ENCODE measurements around the gene PHACTR3.

PHACTR3 gene

GRCh38 chr20:59575216-59575615, 29.1 kb upstream of the PHACTR3 start:
- DNase-seq: no peak

GRCh38 chr20:59575653-59576052, 28.7 kb upstream of the PHACTR3 start:
- DNase-seq: no peak

- peak; percentile 4 for DNase-seq
Observed at GRCh38 chr20:59576216-59576953, 28.0 kb upstream of the PHACTR3 start.

- no peak for DNase-seq
Observed at GRCh38 chr20:59577037-59577808, 27.1 kb upstream of the PHACTR3 start.

GRCh38 chr20:59577809-59578435, 26.4 kb upstream of the PHACTR3 start:
- DNase-seq: no peak

GRCh38 chr20:59578436-59579403, 25.6 kb upstream of the PHACTR3 start:
- no peak for DNase-seq

- DNase-seq: no peak
Observed at GRCh38 chr20:59579404-59580145, 24.8 kb upstream of the PHACTR3 start.

- no peak for DNase-seq
Observed at GRCh38 chr20:59580146-59580946, 24.0 kb upstream of the PHACTR3 start.

- DNase-seq: no peak
Observed at GRCh38 chr20:59580991-59581401, 23.3 kb upstream of the PHACTR3 start.

GRCh38 chr20:59581993-59582679, 22.2 kb upstream of the PHACTR3 start:
- DNase-seq: no peak

- DNase-seq: no peak
Observed at GRCh38 chr20:59583428-59584277, 20.7 kb upstream of the PHACTR3 start.

- no peak for DNase-seq
Observed at GRCh38 chr20:59584278-59584925, 19.9 kb upstream of the PHACTR3 start.

GRCh38 chr20:59585714-59586409, 18.5 kb upstream of the PHACTR3 start:
- no peak for DNase-seq

GRCh38 chr20:59586613-59587012, 17.7 kb upstream of the PHACTR3 start:
- DNase-seq: no peak

GRCh38 chr20:59587570-59587969, 16.8 kb upstream of the PHACTR3 start:
- no peak for DNase-seq

- no peak for DNase-seq
Observed at GRCh38 chr20:59588236-59588855, 16.0 kb upstream of the PHACTR3 start.

- no peak for DNase-seq
Observed at GRCh38 chr20:59589086-59589684, 15.2 kb upstream of the PHACTR3 start.

Measured in NCI-H2029 treated with DMSO at 0.1 percent for 48 hours (cell line).